Gastroesophageal sphincter (tissue), 4 donors: ENCODE measurements around the gene ITIH6. TPM values are rescaled to one million over a fixed set of nuclear protein-coding genes. Genes with fewer than 3 reads are reported as not detected.

ENCODE experiments used
- ATAC-seq: fragments of 150-250 bp; one replicate; pipeline ENCODE4 v1.9.1; 2016; ENCODE audit warnings: mild to moderate bottlenecking, moderate library complexity
- H3K27ac ChIP-seq, 4 donors: fragments of 200-600 bp; sonication (generic) in 3 of 4; 1 replicate in 3 of 4; 2 replicates in 1 of 4; pipeline ENCODE4 v1.5.1; 2016 to 2019
- H3K27me3 ChIP-seq: fragments of 200-600 bp; sonication (generic); one replicate; pipeline ENCODE4 v1.5.1; 2019
- H3K36me3 ChIP-seq, 2 donors: fragments of 200-600 bp; sonication (generic); one replicate each; pipeline ENCODE4 v1.5.1; 2019; ENCODE audit warnings: control low read depth in 1 of 2
- H3K4me1 ChIP-seq, 3 donors: fragments of 200-600 bp; sonication (generic); 1 replicate in 2 of 3; 2 replicates in 1 of 3; pipeline ENCODE4 v1.5.1; 2016 to 2019; ENCODE audit warnings: control low read depth in 2 of 3
- H3K4me3 ChIP-seq, 2 donors: fragments of 200-600 bp; sonication (generic); one replicate each; pipeline ENCODE4 v1.5.1; 2019; ENCODE audit warnings: mild to moderate bottlenecking in 1 of 2, moderate library complexity in 1 of 2
- H3K9me3 ChIP-seq, 3 donors: fragments of 200-600 bp; sonication (generic); one replicate each; pipeline ENCODE4 v1.5.1; 2017 to 2019; ENCODE audit warnings: control low read depth in 2 of 3
- EP300 ChIP-seq: sonication (generic); formaldehyde crosslinking; IDR thresholded peaks from one replicate; pipeline ENCODE4 v1.6.1; 2017; ENCODE audit warnings: antibody characterized with exemption, mild to moderate bottlenecking
- POLR2A ChIP-seq, 2 donors: fragments of 450-650 bp; IDR thresholded peaks; one replicate each; pipeline ENCODE4 v1.6.1; 2017; ENCODE audit warnings: antibody characterized with exemption in 2 of 2, mild to moderate bottlenecking in 2 of 2, moderate library complexity in 1 of 2
- POLR2AphosphoS5 ChIP-seq: sonication (generic); formaldehyde crosslinking; IDR thresholded peaks from one replicate; pipeline ENCODE4 v1.6.1; 2017; ENCODE audit warnings: antibody characterized with exemption
- WGBS, 2 donors: methylation state at CpG; one replicate each; pipeline ENCODE4 v1.1.5; 2018; ENCODE audit warnings: low coverage in 1 of 2; 5-methylcytosine and 5-hydroxymethylcytosine counted together
- total RNA-seq, 4 donors: library from RNA; depleted of rRNA; stranded (reverse); fragments of >200 nt; gene quantifications; one replicate each; pipeline ENCODE4 v1.1.0, GENCODE V29; 2016
- TF ChIP-seq, protein P1 (sequence below), 4 experiments: fragments of 200-600 bp in 2 of 4; fragments of 450-650 bp in 2 of 4; sonication (generic) in 1 of 4; IDR thresholded peaks; one replicate each; pipeline ENCODE4 v1.5.1; 2017 to 2019; ENCODE audit warnings: antibody characterized with exemption in 4 of 4, mild to moderate bottlenecking in 2 of 4, moderate library complexity in 2 of 4

ITIH6 gene
- total RNA-seq, 4 donors from 2014 or later: 0.07 TPM; not detected in 3

DNA sequence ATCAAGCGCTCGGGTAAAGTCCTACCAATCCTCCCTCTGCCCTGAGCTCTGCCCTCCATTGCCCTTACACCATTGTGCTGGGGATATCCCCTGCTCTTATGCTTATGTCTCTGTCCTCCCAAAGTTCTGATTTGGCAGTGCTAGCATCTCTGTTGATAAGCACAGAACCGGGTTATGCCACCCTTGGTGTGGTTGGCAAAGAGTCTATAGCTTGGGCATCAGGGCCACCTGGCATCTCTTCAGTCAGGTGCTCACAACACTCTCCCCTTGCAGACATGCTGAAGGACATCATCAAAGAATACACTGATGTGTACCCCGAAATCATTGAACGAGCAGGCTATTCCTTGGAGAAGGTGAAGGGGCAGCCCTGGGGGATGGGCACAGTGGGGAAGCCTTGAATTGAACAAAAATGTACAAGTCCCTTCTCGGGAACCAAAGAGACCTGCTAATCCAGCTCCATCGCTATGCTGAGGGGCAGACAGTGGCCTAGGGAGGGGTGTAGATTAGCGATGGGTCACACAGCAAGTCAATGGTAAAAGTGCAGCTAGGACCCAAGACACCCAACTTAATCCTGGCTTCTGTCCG, 13.3 kb upstream of the ITIH6 start:
- WGBS, 2 donors: 70 to 80% methylated on average over 1 to 2 of the region's 9 CpGs
- no peaks in the 10 kb centered on the region for H3K9me3 ChIP-seq
- H3K27me3 ChIP-seq: no peaks in the 10 kb centered on the region
- no peak for TF ChIP-seq EP300
- TF ChIP-seq POLR2A (IDR thresholded peaks at IDR 0.05): no peak
- no peak for TF ChIP-seq POLR2AphosphoS5
- TF ChIP-seq, protein P1, sequence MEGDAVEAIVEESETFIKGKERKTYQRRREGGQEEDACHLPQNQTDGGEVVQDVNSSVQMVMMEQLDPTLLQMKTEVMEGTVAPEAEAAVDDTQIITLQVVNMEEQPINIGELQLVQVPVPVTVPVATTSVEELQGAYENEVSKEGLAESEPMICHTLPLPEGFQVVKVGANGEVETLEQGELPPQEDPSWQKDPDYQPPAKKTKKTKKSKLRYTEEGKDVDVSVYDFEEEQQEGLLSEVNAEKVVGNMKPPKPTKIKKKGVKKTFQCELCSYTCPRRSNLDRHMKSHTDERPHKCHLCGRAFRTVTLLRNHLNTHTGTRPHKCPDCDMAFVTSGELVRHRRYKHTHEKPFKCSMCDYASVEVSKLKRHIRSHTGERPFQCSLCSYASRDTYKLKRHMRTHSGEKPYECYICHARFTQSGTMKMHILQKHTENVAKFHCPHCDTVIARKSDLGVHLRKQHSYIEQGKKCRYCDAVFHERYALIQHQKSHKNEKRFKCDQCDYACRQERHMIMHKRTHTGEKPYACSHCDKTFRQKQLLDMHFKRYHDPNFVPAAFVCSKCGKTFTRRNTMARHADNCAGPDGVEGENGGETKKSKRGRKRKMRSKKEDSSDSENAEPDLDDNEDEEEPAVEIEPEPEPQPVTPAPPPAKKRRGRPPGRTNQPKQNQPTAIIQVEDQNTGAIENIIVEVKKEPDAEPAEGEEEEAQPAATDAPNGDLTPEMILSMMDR (IDR thresholded peaks at IDR 0.05): no peak
- peaks cover 0 to 69% of the 10 kb centered on the region in 2 donors for H3K36me3 ChIP-seq
- H3K4me1 ChIP-seq: peaks cover 0 to 29% (median 5%) of the 10 kb centered on the region in 3 donors
- H3K4me3 ChIP-seq: no peak overlapping the region
- ATAC-seq: no peak
- H3K27ac ChIP-seq: no peak overlapping the region

DNA sequence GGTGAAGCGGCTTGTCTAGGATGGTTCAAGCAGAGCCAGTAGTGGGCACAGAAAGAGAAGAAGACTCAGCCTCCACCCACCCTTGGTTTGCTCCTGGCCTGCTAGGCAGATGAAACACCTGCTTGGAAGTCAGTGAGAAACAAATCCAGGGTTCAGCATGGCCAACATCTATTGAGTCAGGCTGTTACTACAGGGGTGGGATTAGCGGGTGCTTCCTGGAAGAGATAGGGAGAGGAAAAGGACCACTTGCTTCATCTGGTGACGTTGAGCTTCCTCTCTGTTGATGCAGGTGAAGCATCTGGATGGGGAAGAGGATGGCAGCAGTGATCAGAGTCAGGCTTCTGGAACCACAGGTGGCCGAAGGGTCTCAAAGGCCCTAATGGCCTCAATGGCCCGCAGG, 12.5 kb upstream of the ITIH6 start:
- Histone ChIP-seq H3K4me3 (no peak overlapping the region), H3K36me3 (peaks cover 0 to 60% of the 10 kb centered on the region in 2 donors), H3K4me1 (peaks cover 0 to 29% (median 5%) of the 10 kb centered on the region in 3 donors), H3K27me3 (no peaks in the 10 kb centered on the region), H3K9me3 (no peaks in the 10 kb centered on the region), H3K27ac (no peak overlapping the region)
- no peak for ATAC-seq
- no peak for TF ChIP-seq POLR2AphosphoS5
- TF ChIP-seq, protein P1 (IDR thresholded peaks at IDR 0.05): no peak
- TF ChIP-seq POLR2A (IDR thresholded peaks at IDR 0.05): no peak
- TF ChIP-seq EP300: no peak
- WGBS, 2 donors: 80 to 100% methylated on average over 1 to 2 of the region's 5 CpGs

DNA sequence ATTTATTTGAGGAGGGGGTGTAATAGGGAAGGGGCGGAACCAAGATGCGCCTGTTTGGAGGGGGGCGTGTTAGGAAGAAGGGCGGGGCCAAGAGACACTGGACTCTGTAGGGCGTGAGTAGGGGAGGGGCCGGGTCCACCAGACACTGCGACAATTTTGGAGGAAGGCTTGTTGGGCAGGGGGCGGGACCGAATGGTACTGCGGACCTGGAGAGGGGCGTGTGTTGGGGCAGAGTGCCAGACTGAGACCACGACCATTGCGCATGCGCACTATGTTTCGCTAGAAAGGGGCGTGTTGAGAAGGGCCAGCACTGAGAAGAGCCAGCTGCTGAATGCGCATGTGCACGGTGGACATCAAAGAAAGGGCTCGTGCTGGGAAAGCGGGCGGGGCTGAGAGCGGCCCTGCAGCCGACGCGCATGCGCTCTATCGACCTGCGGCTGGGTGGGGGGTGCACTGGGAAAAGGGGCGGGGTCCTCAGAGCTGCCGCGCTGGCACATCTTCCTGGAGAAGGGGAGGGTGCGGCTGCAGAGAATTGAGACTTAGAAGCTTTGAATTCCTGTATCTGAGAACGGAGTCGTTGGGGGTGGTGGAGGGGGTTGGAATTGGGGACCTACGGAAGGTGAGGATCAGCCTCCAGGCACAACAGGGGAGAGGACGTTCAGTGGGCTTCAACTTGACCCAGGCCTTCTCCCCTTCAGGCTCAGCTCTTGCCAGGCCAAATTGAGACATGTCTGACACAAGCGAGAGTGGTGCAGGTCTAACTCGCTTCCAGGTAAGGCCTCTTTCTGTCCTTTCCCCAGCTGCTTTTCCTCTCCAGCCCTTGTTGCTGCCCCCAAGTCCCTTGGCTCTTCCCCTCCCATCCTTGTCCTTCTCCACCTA, 10.8 kb upstream of the ITIH6 start:
- peak; percentile 91 for ATAC-seq
- Histone ChIP-seq H3K27me3 (no peaks in the 10 kb centered on the region), H3K4me3 (peak overlapping the region; percentile 72 to 100), H3K4me1 (peaks cover 0 to 29% (median 5%) of the 10 kb centered on the region in 3 donors), H3K36me3 (peaks cover 0 to 43% of the 10 kb centered on the region in 2 donors), H3K27ac (peak overlapping the region; percentile 85 to 96 (median 92)), H3K9me3 (no peaks in the 10 kb centered on the region)
- TF ChIP-seq, protein P1 (IDR thresholded peaks at IDR 0.05): no peak
- no peak for TF ChIP-seq EP300
- no peak for TF ChIP-seq POLR2A (IDR thresholded peaks at IDR 0.05)
- no peak for TF ChIP-seq POLR2AphosphoS5
- 0 to 38% methylated on average over 7 to 15 of the region's 38 CpGs for whole genome bisulfite sequencing, 2 donors

DNA sequence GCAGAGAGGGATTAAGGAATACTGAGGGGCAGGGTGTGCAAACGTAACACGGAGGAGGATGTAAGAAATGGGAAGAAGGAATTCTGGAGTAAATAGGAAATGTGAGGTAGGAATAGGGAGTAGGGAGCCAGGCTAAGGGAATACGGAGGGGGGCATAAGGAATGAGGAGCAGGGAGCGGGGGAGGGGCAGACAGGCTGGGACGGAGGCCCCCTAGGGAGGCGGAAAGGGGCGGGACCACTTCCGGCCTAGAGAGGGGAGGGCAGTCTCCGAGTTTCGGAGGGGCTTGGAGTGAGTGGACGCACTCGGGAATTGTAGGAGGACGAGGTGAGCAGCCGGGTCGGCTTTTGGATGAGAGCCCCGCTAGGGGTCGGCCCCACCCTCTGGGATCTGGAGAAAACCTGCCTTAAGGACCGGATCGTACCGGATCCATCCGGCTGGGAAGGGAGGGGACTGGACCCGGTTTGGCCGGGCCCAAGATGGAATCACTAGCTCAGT, 10.1 kb upstream of the ITIH6 start:
- H3K9me3 ChIP-seq: no peaks in the 10 kb centered on the region
- peak; percentile 69 for ATAC-seq
- TF ChIP-seq, protein P1 (IDR thresholded peaks at IDR 0.05): no peak
- TF ChIP-seq POLR2A (IDR thresholded peaks at IDR 0.05): peak in 1 of 2 donors; percentile 17
- H3K4me3 ChIP-seq: peak overlapping the region; percentile 72 to 100
- WGBS, 2 donors: 0 to 43% methylated on average over 2 to 12 of the region's 23 CpGs
- H3K36me3 ChIP-seq: peaks cover 0 to 36% of the 10 kb centered on the region in 2 donors
- peak overlapping the region; percentile 85 to 96 (median 92) for H3K27ac ChIP-seq
- no peaks in the 10 kb centered on the region for H3K27me3 ChIP-seq
- peaks cover 0 to 29% (median 5%) of the 10 kb centered on the region in 3 donors for H3K4me1 ChIP-seq
